Mucosa of descending colon (tissue), 3 donors: ENCODE measurements around the gene ZNF423. TPM values are rescaled to one million over a fixed set of nuclear protein-coding genes. Genes with fewer than 3 reads are reported as not detected.
A peak's percentile ranks its signal among the peaks of the same experiment; 100 is the strongest.

Experiments used
- ATAC-seq: fragments of 200-7000 bp; cut with Tn5 transposase; one replicate; pipeline ENCODE4 v1.9.1; 2020; ENCODE audit warnings: mild to moderate bottlenecking, moderate library complexity
- DNase-seq, 3 donors: peaks; one replicate each; pipeline ENCODE4 v3.0.0-alpha.2; 2020
- H3K36me3 ChIP-seq: fragments of 200-600 bp; one replicate; pipeline ENCODE4 v1.8.0; 2021; ENCODE audit warnings: low read depth, mild to moderate bottlenecking
- H3K4me1 ChIP-seq: fragments of 200-600 bp; one replicate; pipeline ENCODE4 v1.8.0; 2021; ENCODE audit warnings: low read depth, mild to moderate bottlenecking
- H3K4me3 ChIP-seq: fragments of 200-600 bp; one replicate; pipeline ENCODE4 v1.8.0; 2021; ENCODE audit warnings: mild to moderate bottlenecking
- H3K9me3 ChIP-seq: fragments of 200-600 bp; one replicate; pipeline ENCODE4 v1.8.0; 2021; ENCODE audit warnings: mild to moderate bottlenecking
- intact Hi-C, 2 donors: fragments of 100-400 bp; cut with DNase I in 1 of 2; cut with micrococcal nuclease in 1 of 2; formaldehyde crosslinking; loops; one replicate each; pipeline versions ENCODE4 v1.11.0 to v1.11.1; 2022; cut with DNase I, micrococcal nuclease
- total RNA-seq, 3 donors: library from RNA; stranded (reverse); fragmentation: NEBNext Ultra II Directional in 2 of 3; extraction: Animal tissue kit (Norgen Biotek cat#: 25700) in 2 of 3; gene quantifications; one replicate each; pipeline versions ENCODE4 v1.2.1 to v1.2.4, GENCODE V29; 2021 to 2023
- TF ChIP-seq, protein P1 (sequence below): fragments of 200-600 bp; IDR thresholded peaks from one replicate; pipeline ENCODE4 v1.8.0; 2022; ENCODE audit warnings: antibody characterized with exemption, mild to moderate bottlenecking
- donor health status: DM: no; HTN: no; CAD: no; lungs with moderate emphysema.
- donor health status: DM: no; HTN: no; CAD: no.
- donor health status: DM: no; HTN: yes; CAD: no.

The ZNF423 gene
- total RNA-seq, 3 donors from 2014 or later, result 6.7 to 11.6 (median 11.0) TPM

- DNase-seq (no peak), ATAC-seq (no peak)
- no peaks in the 10 kb centered on the region for H3K4me1 ChIP-seq
- intact Hi-C loops, result no loop called here
- TF ChIP-seq, protein P1, sequence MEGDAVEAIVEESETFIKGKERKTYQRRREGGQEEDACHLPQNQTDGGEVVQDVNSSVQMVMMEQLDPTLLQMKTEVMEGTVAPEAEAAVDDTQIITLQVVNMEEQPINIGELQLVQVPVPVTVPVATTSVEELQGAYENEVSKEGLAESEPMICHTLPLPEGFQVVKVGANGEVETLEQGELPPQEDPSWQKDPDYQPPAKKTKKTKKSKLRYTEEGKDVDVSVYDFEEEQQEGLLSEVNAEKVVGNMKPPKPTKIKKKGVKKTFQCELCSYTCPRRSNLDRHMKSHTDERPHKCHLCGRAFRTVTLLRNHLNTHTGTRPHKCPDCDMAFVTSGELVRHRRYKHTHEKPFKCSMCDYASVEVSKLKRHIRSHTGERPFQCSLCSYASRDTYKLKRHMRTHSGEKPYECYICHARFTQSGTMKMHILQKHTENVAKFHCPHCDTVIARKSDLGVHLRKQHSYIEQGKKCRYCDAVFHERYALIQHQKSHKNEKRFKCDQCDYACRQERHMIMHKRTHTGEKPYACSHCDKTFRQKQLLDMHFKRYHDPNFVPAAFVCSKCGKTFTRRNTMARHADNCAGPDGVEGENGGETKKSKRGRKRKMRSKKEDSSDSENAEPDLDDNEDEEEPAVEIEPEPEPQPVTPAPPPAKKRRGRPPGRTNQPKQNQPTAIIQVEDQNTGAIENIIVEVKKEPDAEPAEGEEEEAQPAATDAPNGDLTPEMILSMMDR, result no peak
- H3K36me3 ChIP-seq, result no peaks in the 10 kb centered on the region
- H3K4me3 ChIP-seq, result no peak overlapping the region
- H3K9me3 ChIP-seq, result no peaks in the 10 kb centered on the region
Measured at GRCh38 chr16:49545741-49546448, 310.0 kb downstream of the ZNF423 start.

- Histone ChIP-seq H3K36me3 (no peaks in the 10 kb centered on the region), H3K4me1 (no peaks in the 10 kb centered on the region), H3K4me3 (no peak overlapping the region), H3K9me3 (no peaks in the 10 kb centered on the region)
- TF ChIP-seq, protein P1, result no peak
- ATAC-seq (no peak), DNase-seq (no peak)
- intact Hi-C loops, result no loop called here
Measured at GRCh38 chr16:49545243-49545642, 310.7 kb downstream of the ZNF423 start.

DNA sequence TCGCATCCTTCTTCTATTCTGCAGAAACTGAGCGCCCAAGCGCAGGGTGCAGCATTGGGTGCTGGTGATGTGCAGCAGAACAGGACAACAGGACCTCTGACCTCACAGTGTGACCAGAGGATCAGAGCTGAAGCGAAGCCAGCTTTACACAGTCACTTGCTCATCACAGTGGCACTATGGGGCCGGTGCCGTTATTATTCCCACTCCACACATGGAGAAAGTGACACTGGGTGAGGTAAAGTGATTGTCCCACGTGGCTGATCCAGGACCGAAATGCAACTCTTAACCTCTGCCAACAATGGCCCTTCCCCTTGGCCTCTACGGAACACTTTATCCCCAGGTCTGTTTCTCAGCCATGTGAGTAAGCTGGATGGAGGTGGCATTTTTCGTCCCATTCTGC is 311.1 kb downstream of the ZNF423 start:
- Histone ChIP-seq H3K36me3 (no peaks in the 10 kb centered on the region), H3K4me1 (no peaks in the 10 kb centered on the region), H3K9me3 (no peaks in the 10 kb centered on the region), H3K4me3 (no peak overlapping the region)
- intact Hi-C loops, result no loop called here
- ATAC-seq (no peak), DNase-seq (no peak)
- TF ChIP-seq, protein P1, result no peak

DNA sequence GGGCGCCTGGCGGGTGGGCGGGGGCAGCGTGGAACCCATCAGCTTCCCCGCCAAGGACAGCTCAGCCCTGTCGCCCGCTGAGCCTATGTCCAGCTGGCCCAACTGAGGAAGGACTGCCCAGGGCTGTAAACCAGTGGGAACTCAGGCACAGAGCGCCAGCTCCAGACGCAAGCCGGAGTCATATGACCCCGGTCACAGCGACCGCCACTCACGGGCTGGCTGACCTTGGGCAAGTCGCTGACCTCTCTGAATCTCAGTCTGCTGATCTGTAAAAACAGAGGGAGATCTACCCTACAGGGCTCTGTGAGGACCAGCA is 312.3 kb downstream of the ZNF423 start:
- Histone ChIP-seq H3K4me1 (no peaks in the 10 kb centered on the region), H3K9me3 (no peaks in the 10 kb centered on the region), H3K4me3 (no peak overlapping the region), H3K36me3 (no peaks in the 10 kb centered on the region)
- ATAC-seq (no peak), DNase-seq (no peak)
- intact Hi-C loops, result no loop called here
- TF ChIP-seq, protein P1, result no peak

- DNase-seq (no peak), ATAC-seq (peak; percentile 13)
- intact Hi-C loops, result no loop called here
- H3K36me3 ChIP-seq, result no peaks in the 10 kb centered on the region
- TF ChIP-seq, protein P1, result no peak
- H3K4me3 ChIP-seq, result no peak overlapping the region
- no peaks in the 10 kb centered on the region for H3K9me3 ChIP-seq
- H3K4me1 ChIP-seq, result no peaks in the 10 kb centered on the region
Measured at GRCh38 chr16:49542946-49543630, 312.8 kb downstream of the ZNF423 start.
